HG02571 (cell line): ENCODE data around the gene FAAP24.
"Not testable (repeated sequence)": the region's sequence is repeated elsewhere in the genome, so short reads cannot be mapped to it uniquely, and the experiment has no call there.

Source experiments
- ATAC-seq: cut with Tn5 transposase; IDR thresholded peaks from one replicate; pipeline ENCODE4 v1.9.1; 2021; ENCODE audit warnings: mild to moderate bottlenecking, moderate library complexity; ENCODE audit not compliant: unreplicated experiment

Gene FAAP24

DNA sequence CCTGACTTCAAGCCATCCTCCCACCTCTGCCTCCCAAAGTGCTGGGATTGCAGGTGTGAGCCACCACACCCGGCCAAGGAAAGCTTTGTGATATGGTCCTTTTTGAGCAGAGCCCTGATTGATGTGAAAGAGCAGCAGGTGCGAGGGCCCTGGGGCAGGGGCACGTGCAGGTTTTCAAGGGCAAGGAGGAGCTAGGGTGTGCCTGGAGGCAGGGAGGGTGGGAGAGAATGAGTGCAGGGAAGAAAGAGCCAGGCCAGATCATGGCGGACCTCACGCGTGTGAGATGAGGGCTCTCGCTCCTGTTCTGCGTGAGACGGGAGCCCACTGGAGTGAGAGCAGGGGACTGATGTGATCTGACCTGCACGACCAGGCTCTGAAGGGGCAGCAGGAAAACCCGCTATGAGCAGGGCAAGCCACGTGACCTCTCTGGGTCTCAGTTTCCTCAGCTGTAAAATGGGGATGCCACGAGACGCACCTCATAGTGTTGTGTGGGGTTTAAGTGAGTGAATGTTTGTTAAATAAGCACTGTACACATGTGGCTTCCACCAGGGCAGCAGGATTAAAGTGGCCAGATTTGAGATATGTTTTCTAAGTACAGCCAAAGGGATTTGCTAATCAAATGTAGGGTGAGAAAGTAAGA is 25.8 kb downstream of the FAAP24 start:
- no peak for ATAC-seq

DNA sequence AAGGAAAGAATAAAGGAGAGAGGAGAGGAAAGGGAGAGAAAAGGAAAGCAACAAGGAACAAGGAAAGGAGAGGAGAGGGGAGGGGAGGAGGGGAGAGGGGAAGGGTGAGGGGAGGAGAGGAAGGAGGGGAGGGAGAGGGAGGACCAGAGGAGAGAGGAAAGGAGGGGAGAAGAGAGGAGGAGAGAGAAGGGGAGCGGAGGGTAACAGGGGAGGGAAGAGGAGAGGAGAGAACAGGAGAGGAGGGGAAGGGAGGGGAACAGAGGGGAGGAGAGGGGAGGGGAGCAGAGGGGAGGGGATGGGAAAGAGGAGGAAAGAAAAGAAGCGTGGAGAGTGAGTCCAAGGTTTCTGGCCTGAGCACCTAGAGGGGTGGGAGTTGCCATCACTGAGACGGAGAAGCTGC is 26.7 kb downstream of the FAAP24 start:
- ATAC-seq, result no peak

DNA sequence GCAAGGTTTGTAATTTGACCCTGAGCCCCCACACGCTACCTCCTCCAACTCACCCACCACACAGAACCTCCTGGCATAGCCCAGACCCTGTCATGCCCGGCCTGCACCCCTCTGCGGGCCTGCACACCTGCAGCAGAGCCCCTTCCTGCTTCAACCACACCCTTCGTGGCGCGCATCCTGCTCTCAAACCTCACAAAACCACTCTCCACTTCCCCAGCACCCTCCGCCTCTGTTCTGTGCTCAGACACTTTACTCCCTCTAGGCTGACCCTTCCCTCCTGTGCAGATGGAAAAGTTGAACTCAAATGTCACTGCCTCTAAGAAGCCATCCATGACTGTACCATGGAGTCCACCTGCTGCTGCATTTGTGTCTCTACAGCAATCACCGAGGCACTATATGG is 28.5 kb downstream of the FAAP24 start:
- ATAC-seq, result no peak

DNA sequence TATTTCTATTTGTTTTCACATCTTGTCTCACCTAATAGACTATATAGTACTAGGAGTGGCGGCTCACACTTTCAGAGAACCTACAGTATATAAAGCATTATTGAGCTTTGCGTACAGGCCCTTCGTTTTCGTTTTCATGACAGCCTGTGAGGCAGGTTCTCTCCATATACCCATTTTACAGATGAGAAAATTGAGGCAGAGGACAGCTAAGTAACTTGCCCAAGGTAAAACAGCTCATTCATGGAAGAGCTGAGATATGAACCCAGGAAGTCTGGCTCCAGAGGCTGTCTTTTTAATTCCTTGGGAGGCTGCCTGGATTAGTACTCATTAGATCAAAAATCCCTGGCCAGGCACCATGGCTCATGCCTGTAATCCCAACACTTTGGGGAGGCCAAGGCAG is 28.9 kb downstream of the FAAP24 start:
- no peak for ATAC-seq

DNA sequence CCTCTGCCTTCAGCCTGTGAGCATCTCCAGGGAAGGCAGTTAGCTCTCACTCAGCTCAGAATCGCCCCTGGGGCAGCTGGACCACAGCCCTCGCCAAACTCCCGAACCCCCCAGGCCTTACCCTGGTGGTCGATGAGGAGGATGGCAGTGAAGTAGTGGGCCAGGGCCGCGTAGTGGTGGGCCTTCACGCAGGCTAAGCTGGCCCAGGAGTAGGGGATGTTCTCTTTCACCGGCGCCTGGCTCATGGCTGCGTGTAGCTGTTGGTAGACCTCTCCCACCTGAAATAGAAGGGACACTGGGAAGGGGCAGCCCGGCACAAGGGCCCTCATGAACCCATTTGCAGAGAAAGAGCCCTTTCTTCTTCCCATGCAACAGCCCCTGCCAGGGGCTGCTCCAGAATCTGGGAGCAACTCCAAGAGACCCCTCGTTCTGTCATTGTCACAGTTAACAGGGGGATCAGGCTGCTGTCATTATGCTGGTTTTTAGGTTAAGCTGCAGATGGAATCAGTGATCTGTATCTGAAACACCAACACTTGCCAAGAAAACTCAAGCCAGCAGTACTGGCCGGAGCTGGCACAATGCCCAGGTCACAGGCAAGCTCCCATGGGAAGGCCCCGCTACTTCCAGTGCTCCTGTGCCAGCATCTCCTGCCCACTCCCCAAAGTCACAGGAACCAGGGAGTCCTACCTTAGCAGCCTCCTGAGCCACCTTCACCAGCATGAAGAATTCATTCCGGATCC is 30.3 kb downstream of the FAAP24 start:
- not testable (repeated sequence) for ATAC-seq

DNA sequence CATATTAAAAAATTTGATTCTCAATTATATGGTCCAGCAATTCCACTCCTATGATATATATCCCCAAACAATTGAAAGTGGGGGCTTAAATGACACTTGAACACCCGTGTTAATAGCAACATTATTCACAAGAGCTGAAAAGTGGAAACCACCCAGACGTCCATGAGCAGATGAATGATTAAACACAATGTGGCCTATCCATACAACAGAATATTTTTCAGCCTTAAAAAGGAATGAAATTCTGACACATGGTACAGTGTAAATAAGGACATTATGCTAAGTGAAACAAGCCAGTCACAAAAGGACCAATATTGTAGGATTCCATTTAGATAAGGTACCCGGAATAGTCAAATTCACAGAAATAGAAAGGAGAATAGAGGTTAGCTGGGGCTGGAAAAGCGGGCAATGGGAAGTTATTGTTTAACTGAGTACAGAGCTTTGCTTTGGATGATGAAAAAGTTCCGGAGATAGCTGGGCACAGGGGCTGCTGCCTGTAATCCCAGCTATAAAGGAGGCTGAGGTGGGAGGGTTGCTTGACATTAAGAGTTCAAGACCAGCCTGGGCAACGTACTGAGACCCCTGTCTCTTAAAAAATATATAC is 31.5 kb downstream of the FAAP24 start:
- ATAC-seq, result not testable (repeated sequence)

DNA sequence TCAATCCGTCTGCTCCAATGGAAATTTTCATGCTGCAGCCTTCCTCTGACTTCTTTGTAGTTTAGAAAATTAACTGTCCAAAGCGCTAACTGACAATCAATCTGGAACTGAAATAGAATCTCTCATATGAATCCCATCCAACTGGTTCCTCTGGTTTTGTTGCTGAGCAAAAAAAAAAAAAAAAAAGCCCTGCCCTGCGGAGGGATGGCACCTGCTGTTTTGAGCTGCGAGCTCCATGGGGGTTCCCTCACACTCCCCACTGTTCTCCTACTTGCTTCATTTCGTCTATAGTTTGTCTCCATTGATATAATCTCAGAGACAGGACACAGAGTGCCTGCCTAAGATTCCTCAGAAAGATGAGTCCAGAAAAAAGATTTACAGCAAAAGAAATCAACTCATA is 33.4 kb downstream of the FAAP24 start:
- ATAC-seq, result no peak

DNA sequence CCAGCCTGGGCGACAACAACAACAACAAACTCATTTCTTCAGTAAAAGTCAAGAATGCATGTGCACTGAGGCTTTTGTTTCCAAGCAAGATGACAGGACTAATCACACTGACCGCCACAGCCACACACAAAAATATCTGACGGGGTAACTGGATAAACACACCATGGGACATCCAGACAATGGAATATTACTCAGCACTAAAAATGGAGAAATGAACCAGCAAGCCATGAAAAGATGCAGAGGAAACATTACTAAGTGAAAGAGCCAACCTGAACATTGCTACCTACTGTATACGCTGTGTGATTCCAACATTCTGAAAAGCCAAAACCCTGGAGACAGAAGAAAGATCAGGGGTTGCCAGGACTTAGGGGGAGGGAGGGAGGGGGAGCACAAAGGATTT is 36.7 kb downstream of the FAAP24 start:
- no peak for ATAC-seq

DNA sequence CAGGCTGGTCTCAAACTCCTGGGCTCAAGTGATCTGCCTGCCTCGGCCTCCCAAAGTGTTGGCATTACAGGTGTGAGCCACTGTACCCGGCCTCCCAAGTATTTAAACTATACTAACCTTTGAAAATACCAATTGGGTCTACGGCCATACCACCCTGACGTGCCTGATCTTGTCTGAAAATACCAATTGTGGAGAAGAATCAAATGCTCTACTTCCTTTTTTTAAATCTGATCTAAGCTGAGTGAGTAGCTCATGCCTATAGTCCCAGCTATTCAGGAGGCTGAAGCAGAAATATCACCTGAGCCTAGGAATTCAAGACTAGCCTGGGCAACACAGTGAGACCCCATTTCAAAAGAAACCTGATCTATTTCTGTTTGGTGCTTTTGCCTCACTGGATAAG is 38.8 kb downstream of the FAAP24 start:
- not testable (repeated sequence) for ATAC-seq

DNA sequence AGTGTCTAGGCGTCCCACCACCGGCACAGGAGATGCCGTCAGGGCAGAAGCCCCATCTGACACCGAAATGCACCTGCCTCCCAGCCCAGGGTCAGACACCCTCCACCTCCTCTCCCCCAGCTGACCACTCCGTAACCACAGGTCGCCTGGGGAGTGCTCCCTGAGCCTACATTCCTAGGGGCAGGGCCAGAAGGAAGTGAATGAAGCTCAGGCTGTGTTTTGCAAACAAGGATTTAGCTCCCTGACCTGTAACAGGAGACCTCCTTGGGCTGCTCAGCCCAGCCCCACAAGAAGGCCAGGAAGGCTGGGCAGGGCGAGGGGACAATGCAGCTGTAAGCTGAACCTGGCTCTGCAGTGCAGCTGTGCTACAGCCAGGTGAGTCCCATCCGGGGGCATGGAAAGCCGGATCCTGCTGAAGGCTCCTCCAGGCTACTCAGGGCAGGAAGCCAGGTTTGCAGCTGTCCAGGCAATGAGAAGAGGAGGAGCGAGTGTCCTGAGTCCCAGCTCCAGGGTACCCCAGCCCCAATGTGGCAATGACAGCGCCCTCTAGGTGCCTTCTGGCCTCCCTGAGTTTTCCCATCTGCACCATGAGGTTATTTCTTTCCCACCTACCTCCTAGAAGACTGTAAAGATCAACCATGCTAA is 50.6 kb downstream of the FAAP24 start:
- ATAC-seq, result no peak

DNA sequence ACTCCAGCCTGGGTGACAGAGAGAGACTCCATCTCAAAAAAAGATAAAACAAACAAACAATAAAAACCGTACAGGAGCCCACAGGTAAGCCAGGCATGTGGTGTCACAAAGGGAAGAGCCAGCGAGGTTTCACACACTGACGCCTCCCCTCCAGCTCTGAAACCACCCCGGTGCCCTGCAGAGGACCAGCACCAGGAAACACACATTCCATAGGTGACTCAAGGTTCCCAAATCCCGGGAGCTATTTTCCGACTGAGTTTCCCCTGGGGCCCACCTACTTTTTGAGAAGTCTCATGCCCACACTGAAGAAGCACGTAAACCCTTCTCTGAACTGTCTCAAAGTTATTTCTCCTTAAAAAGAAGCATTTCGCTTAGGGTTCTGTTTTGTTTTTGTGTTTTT is 52.4 kb downstream of the FAAP24 start:
- no peak for ATAC-seq

DNA sequence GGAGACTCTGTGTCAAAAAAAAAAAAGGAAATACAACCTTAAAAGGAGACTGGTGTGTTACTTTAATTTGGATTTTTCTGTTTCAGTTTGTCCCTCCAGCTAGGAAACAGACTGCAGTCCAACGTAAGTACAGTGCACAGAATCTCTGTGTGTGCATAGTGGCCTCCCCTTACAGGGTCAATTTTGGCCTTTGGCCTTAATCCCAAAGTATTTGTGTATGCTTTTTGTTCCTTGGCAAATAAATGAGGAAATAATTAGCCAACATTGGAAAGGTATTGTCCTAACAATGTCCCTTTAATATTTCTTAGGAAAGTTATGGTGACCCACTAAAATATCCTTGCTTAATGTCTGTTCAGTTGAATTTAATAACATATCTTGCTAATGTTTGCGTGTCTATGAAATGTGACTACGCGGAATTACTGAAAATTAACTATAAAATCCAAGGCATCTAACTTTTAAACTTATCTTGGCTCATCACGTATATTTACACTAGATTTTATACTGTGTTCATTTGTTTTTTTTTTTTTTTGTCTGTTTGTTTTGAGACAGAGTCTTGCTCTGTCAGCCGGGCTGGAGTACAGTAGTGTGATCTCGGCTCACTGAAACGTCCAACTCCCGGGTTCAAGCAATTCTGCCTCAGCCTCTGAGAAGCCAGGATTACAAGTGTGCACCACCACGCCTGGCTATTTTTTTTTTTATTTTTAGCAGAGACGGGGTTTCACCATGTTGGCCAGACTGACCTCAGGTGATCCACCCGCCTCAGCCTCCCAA is 53.6 kb downstream of the FAAP24 start:
- not testable (repeated sequence) for ATAC-seq

DNA sequence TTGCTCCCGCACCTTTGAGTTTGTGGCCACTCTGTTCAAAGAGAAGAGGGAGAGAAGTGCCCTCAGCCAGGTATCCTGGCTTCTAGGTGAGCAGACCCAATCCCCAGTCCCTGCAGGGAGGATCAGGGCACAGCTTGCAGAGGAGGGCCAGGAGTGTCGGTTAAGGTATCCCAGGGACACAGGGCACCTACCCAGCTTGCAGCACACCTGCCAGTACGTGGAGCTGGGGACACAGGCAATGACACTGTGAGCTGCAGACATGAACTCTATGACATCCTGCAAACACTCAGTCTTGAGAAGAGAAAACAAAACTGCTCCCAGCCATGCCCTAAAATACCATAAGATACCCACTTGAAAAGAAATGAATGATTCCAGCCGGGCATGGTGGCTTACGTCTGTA is 54.6 kb downstream of the FAAP24 start:
- not testable (repeated sequence) for ATAC-seq
